ENCODE measurements around the gene NEDD8. TPM values are rescaled to one million over a fixed set of nuclear protein-coding genes. Genes with fewer than 3 reads are reported as not detected.

Gene NEDD8
- total and polyA plus RNA-seq, 2 of the 4 experiments (the other 2 are of a cell fraction): 167 to 375 TPM

GRCh38 chr14:24261969-24262327 is 29.8 kb upstream of the NEDD8 start:
- no peak overlapping the region for H3K4ac ChIP-seq (ENCODE audit: low read depth, low read length)
- no TSS peak for BruUV-seq (replicated peaks)
- ATAC-seq (ENCODE audit: low read depth) (no peak), DNase-seq (no peak)
- H4K8ac ChIP-seq (ENCODE audit: low read depth in 2 of 2, low read length in 2 of 2): no peak overlapping the region
- in situ Hi-C loops (cut with MboI; ENCODE audit: low sequenced_read_pairs): no loop called here
- peaks cover 8% of the 10 kb centered on the region for H3K4me1 ChIP-seq (ENCODE audit: control insufficient read depth, insufficient read depth, low read length)
- H2AFZ ChIP-seq (replicated peaks; ENCODE audit: low read length, poor library complexity): no peak overlapping the region
- ChIA-PET CTCF (interaction anchor here (0.6 to 1.5 kb wide), 3 partner anchors 9 to 1062 kb away, joined by 3 to 4 read pairs (median 3); partner anchors contain the start of gene TINF2), POLR2A (ENCODE audit: unreplicated experiment) (no interaction called here)
- H4K20me1 ChIP-seq (ENCODE audit: insufficient read depth, low read length): no peaks in the 10 kb centered on the region
- H3K14ac ChIP-seq (replicated peaks; ENCODE audit: low read depth, low read length): no peak overlapping the region
- H2AK5ac ChIP-seq (ENCODE audit: low read depth, low read length): no peak overlapping the region
- H3K9me3 ChIP-seq (ENCODE audit: control insufficient read depth, insufficient read depth, low read length): no peaks in the 10 kb centered on the region
- H2BK120ac ChIP-seq (ENCODE audit: low read depth, low read length): no peak overlapping the region
- H3K27ac ChIP-seq (ENCODE audit: insufficient read depth, low read length): no peak overlapping the region
- H3K79me1 ChIP-seq (ENCODE audit: low read depth in 1 of 2, low read length in 2 of 2): peaks cover 0 to 2% of the 10 kb centered on the region in 2 experiments; a peak in 1 of 4 replicates
- peaks cover 16% of the 10 kb centered on the region; the same call in 1 of the 2 replicates for H3K9me1 ChIP-seq (ENCODE audit: insufficient read depth, low read length)
- no peak overlapping the region for H4K91ac ChIP-seq (ENCODE audit: insufficient read depth, low read depth, low read length)
- no peaks in the 10 kb centered on the region for H3K27me3 ChIP-seq (ENCODE audit: control insufficient read depth, insufficient read depth, low read length)
- H3K18ac ChIP-seq (ENCODE audit: low read depth, low read length): no peak overlapping the region
- 79% methylated on average over 11 of the region's 19 CpGs; no CpG with 5 or more reads in 1 of the 2 experiments for WGBS, 2 experiments (ENCODE audit: extremely low coverage in 2 of 2, insufficient read length in 1 of 2)
- no peak overlapping the region for H4K5ac ChIP-seq (ENCODE audit: low read depth, low read length)
- dilution Hi-C loops (cut with HindIII; ENCODE audit: low sequenced_read_pairs, unreplicated experiment): no loop called here
- no peak overlapping the region for H3K9ac ChIP-seq (ENCODE audit: low read depth, low read length)
- no peak overlapping the region for H3K4me3 ChIP-seq (ENCODE audit: insufficient read depth, low read depth, low read length)
- H3K4me2 ChIP-seq (ENCODE audit: low read depth, low read length): no peak overlapping the region
- H2AK9ac ChIP-seq (replicated peaks; ENCODE audit: low read depth, low read length, poor library complexity): no peak overlapping the region
- H2BK15ac ChIP-seq (ENCODE audit: low read depth, low read length): no peak overlapping the region
- no peak overlapping the region for H3K23ac ChIP-seq (ENCODE audit: low read depth, low read length)
- peaks cover 13% of the 10 kb centered on the region; the same call in 1 of the 2 replicates for H3K36me3 ChIP-seq (ENCODE audit: control insufficient read depth, insufficient read depth, low read length)
- H2BK5ac ChIP-seq (ENCODE audit: low read depth, low read length, poor library complexity, severe bottlenecking): no peak overlapping the region
- H2BK20ac ChIP-seq (ENCODE audit: low read depth, low read length): no peak overlapping the region
- no peak overlapping the region for H3K56ac ChIP-seq (ENCODE audit: extremely low read depth, insufficient read depth, low read length)
- intact Hi-C loops (cut with micrococcal nuclease): no loop called here
- TF ChIP-seq SMC3 (IDR thresholded peaks at IDR 0.05; ENCODE audit: low read depth, low read length) (no peak), RFX5 (IDR thresholded peaks at IDR 0.05; ENCODE audit: low read depth, low read length) (no peak), CHD1 (IDR thresholded peaks at IDR 0.05; ENCODE audit: low read depth, low read length) (no peak), MAZ (IDR thresholded peaks at IDR 0.05; ENCODE audit: borderline replicate concordance, low read depth, low read length) (no peak), CEBPB (IDR thresholded peaks at IDR 0.05; ENCODE audit: low read depth, low read length) (no peak), POLR2A (IDR thresholded peaks at IDR 0.05; ENCODE audit: low read depth, low read length) (no peak), ELK1 (IDR thresholded peaks at IDR 0.05; ENCODE audit: borderline replicate concordance, low read depth, low read length) (no peak), BHLHE40 (IDR thresholded peaks at IDR 0.05; ENCODE audit: low read depth, low read length) (no peak), CTCF (conservative IDR thresholded peaks at IDR 0.05; ENCODE audit: low read depth, low read length) (no peak), USF2 (IDR thresholded peaks at IDR 0.05; ENCODE audit: low read depth, low read length) (no peak)

Data from IMR-90 (cell line).